Tibial nerve (tissue), 4 donors: ENCODE measurements around the gene NALCN. TPM values are rescaled to one million over a fixed set of nuclear protein-coding genes. Genes with fewer than 3 reads are reported as not detected.

ENCODE experiments used
- DNase-seq, 2 donors: peaks; one replicate each; pipeline ENCODE4 v3.0.0-alpha.2; 2019; ENCODE audit warnings: low spot score in 2 of 2
- H3K27ac ChIP-seq, 4 donors: fragments of 200-600 bp; sonication (generic) in 3 of 4; one replicate each; pipeline ENCODE4 v1.5.1; 2017 to 2019; ENCODE audit warnings: mild to moderate bottlenecking in 1 of 4
- H3K27me3 ChIP-seq, 2 donors: fragments of 200-600 bp; sonication (generic) in 1 of 2; one replicate each; pipeline versions ENCODE4 v1.5.1 to v1.6.0; 2017 to 2019
- H3K36me3 ChIP-seq, 3 donors: fragments of 200-600 bp; sonication (generic); one replicate each; pipeline ENCODE4 v1.5.1; 2018 to 2019
- H3K4me1 ChIP-seq, 4 donors: fragments of 200-600 bp; sonication (generic) in 3 of 4; one replicate each; pipeline ENCODE4 v1.5.1; 2017 to 2019
- H3K4me3 ChIP-seq, 4 donors: fragments of 200-600 bp; sonication (generic) in 3 of 4; one replicate each; pipeline ENCODE4 v1.5.1; 2017 to 2019; ENCODE audit warnings: mild to moderate bottlenecking in 1 of 4, moderate library complexity in 1 of 4
- H3K9me3 ChIP-seq, 4 donors: fragments of 200-600 bp; sonication (generic) in 3 of 4; one replicate each; pipeline ENCODE4 v1.5.1; 2017 to 2019
- CTCF ChIP-seq, 5 experiments: fragments of 200-600 bp in 3 of 5; fragments of 450-650 bp in 2 of 5; sonication (generic) in 3 of 5; IDR thresholded peaks; one replicate each; pipeline ENCODE4 v1.5.1; 2016 to 2019; ENCODE audit warnings: antibody characterized with exemption in 5 of 5, mild to moderate bottlenecking in 3 of 5, moderate library complexity in 2 of 5
- EP300 ChIP-seq, 2 donors: sonication (generic); formaldehyde crosslinking; IDR thresholded peaks; one replicate each; pipeline ENCODE4 v1.6.1; 2017; ENCODE audit warnings: antibody characterized with exemption in 2 of 2, mild to moderate bottlenecking in 1 of 2
- POLR2A ChIP-seq, 2 donors: fragments of 450-650 bp; IDR thresholded peaks; one replicate each; pipeline ENCODE4 v1.6.1; 2017; ENCODE audit warnings: antibody characterized with exemption in 2 of 2, mild to moderate bottlenecking in 2 of 2, moderate library complexity in 2 of 2
- WGBS, 2 donors: methylation state at CpG; one replicate each; pipeline ENCODE4 v1.1.5; 2018; 5-methylcytosine and 5-hydroxymethylcytosine counted together
- total RNA-seq, 4 donors: library from RNA; depleted of rRNA; stranded (reverse); fragments of >200 nt; gene quantifications; one replicate each; pipeline ENCODE4 v1.1.0, GENCODE V29; 2016

Gene NALCN
- total RNA-seq, 4 donors from 2014 or later: 6.0 to 11.8 (median 8.7) TPM

GRCh38 chr13:101417043-101417406 is 717 bp upstream of the NALCN start:
- Histone ChIP-seq H3K27me3 (peaks cover 0 to 6% of the 10 kb centered on the region in 2 donors), H3K4me3 (peak overlapping the region in 2 of 4 donors; percentile 45 to 60), H3K4me1 (peaks cover 0 to 18% (median 0%) of the 10 kb centered on the region in 4 donors), H3K36me3 (no peaks in the 10 kb centered on the region), H3K27ac (peak overlapping the region in 1 of 4 donors; percentile 73), H3K9me3 (no peaks in the 10 kb centered on the region)
- WGBS, 2 donors: 25 to 30% methylated on average over 3 of the region's 3 CpGs
- TF ChIP-seq EP300 (IDR thresholded peaks at IDR 0.05): no peak
- no peak for TF ChIP-seq CTCF (IDR thresholded peaks at IDR 0.05)
- no peak for DNase-seq

GRCh38 chr13:101415358-101416174 is 742 bp downstream of the NALCN start:
- Histone ChIP-seq H3K9me3 (no peaks in the 10 kb centered on the region), H3K36me3 (no peaks in the 10 kb centered on the region), H3K27me3 (peaks cover 0 to 6% of the 10 kb centered on the region in 2 donors), H3K27ac (peak overlapping the region in 2 of 4 donors; percentile 20 to 73), H3K4me1 (peaks cover 0 to 18% (median 0%) of the 10 kb centered on the region in 4 donors), H3K4me3 (peak overlapping the region; percentile 25 to 60 (median 48))
- no peak for DNase-seq
- TF ChIP-seq POLR2A (IDR thresholded peaks at IDR 0.05): no peak
- TF ChIP-seq EP300 (IDR thresholded peaks at IDR 0.05): no peak
- TF ChIP-seq CTCF (IDR thresholded peaks at IDR 0.05): no peak
- WGBS, 2 donors: 53% methylated on average over 7 to 10 of the region's 43 CpGs

GRCh38 chr13:101412076-101412475 is 4.2 kb downstream of the NALCN start:
- peaks cover 0 to 13% (median 0%) of the 10 kb centered on the region in 4 donors for H3K4me1 ChIP-seq
- peaks cover 0 to 6% of the 10 kb centered on the region in 2 donors for H3K27me3 ChIP-seq
- H3K36me3 ChIP-seq: no peaks in the 10 kb centered on the region
- no peak overlapping the region for H3K4me3 ChIP-seq
- no peak for DNase-seq
- H3K27ac ChIP-seq: no peak overlapping the region
- H3K9me3 ChIP-seq: no peaks in the 10 kb centered on the region
- no peak for TF ChIP-seq POLR2A (IDR thresholded peaks at IDR 0.05)
- TF ChIP-seq CTCF (IDR thresholded peaks at IDR 0.05): no peak
- no peak for TF ChIP-seq EP300 (IDR thresholded peaks at IDR 0.05)
- WGBS, 2 donors: 48 to 67% methylated on average over 1 of the region's 1 CpG

GRCh38 chr13:101408992-101409656 is 7.2 kb downstream of the NALCN start:
- DNase-seq: no peak
- TF ChIP-seq POLR2A (IDR thresholded peaks at IDR 0.05): no peak
- no peak for TF ChIP-seq EP300 (IDR thresholded peaks at IDR 0.05)
- no peak for TF ChIP-seq CTCF (IDR thresholded peaks at IDR 0.05)
- 84 to 86% methylated on average over 6 of the region's 6 CpGs for WGBS, 2 donors
- no peaks in the 10 kb centered on the region for H3K4me1 ChIP-seq
- no peak overlapping the region for H3K4me3 ChIP-seq
- no peaks in the 10 kb centered on the region for H3K27me3 ChIP-seq
- no peaks in the 10 kb centered on the region for H3K9me3 ChIP-seq
- H3K27ac ChIP-seq: no peak overlapping the region
- H3K36me3 ChIP-seq: no peaks in the 10 kb centered on the region

- no peak for DNase-seq
- no peak overlapping the region for H3K4me3 ChIP-seq
- no peaks in the 10 kb centered on the region for H3K4me1 ChIP-seq
- no peak for TF ChIP-seq CTCF (IDR thresholded peaks at IDR 0.05)
- TF ChIP-seq EP300 (IDR thresholded peaks at IDR 0.05): no peak
- no peak for TF ChIP-seq POLR2A (IDR thresholded peaks at IDR 0.05)
- H3K9me3 ChIP-seq: no peaks in the 10 kb centered on the region
- peak overlapping the region in 1 of 4 donors; percentile 46 for H3K27ac ChIP-seq
- H3K27me3 ChIP-seq: no peaks in the 10 kb centered on the region
- WGBS, 2 donors: 70 to 73% methylated on average over 9 of the region's 9 CpGs
- no peaks in the 10 kb centered on the region for H3K36me3 ChIP-seq
Observed at GRCh38 chr13:101408154-101408553, 8.2 kb downstream of the NALCN start.
